ENCODE results near the gene EME2. TPM values are rescaled to one million over a fixed set of nuclear protein-coding genes. Genes with fewer than 3 reads are reported as not detected.

The EME2 gene
- total and polyA plus RNA-seq, 9 donors: 0.83 to 19.2 (median 13.7) TPM

GRCh38 chr16:1810536-1810935, 37.9 kb downstream of the EME2 start:
- no peak overlapping the region for H3K4me3 ChIP-seq
- no peak for TF ChIP-seq CTCF (IDR thresholded peaks at IDR 0.05)
- no peak for TF ChIP-seq EP300 (IDR thresholded peaks at IDR 0.05)
- TF ChIP-seq POLR2A (IDR thresholded peaks at IDR 0.05): no peak
- DNase-seq: no peak
- no peaks in the 10 kb centered on the region for H3K36me3 ChIP-seq
- no peaks in the 10 kb centered on the region for H3K4me1 ChIP-seq (ENCODE audit: insufficient read depth)
- H3K9me3 ChIP-seq: no peaks in the 10 kb centered on the region
- H3K27me3 ChIP-seq: no peaks in the 10 kb centered on the region
- intact Hi-C loops (cut with DNase I): no loop called here
- whole genome bisulfite sequencing, 3 donors: 91 to 92% (median 92%) methylated on average over 15 to 16 of the region's 16 CpGs
- H3K27ac ChIP-seq: no peak overlapping the region

- H3K4me1 ChIP-seq (ENCODE audit: insufficient read depth): no peaks in the 10 kb centered on the region
- TF ChIP-seq CTCF (IDR thresholded peaks at IDR 0.05) (peak in 1 of 3 donors; percentile 43), EP300 (IDR thresholded peaks at IDR 0.05) (no peak), POLR2A (IDR thresholded peaks at IDR 0.05) (no peak)
- H3K4me3 ChIP-seq: no peak overlapping the region
- H3K27me3 ChIP-seq: no peaks in the 10 kb centered on the region
- intact Hi-C loops (cut with DNase I): no loop called here
- no peak overlapping the region for H3K27ac ChIP-seq
- peak; percentile 67 to 85 (median 75) for DNase-seq
- WGBS, 3 donors: 3 to 7% (median 3%) methylated on average over 17 of the region's 17 CpGs
- no peaks in the 10 kb centered on the region for H3K36me3 ChIP-seq
- no peaks in the 10 kb centered on the region for H3K9me3 ChIP-seq
These were observed 40.1 kb downstream of the EME2 start for GRCh38 chr16:1812732-1813163.

GRCh38 chr16:1815461-1815860, 42.9 kb downstream of the EME2 start:
- no peaks in the 10 kb centered on the region for H3K4me1 ChIP-seq (ENCODE audit: insufficient read depth)
- intact Hi-C loops (cut with DNase I): no loop called here
- no peaks in the 10 kb centered on the region for H3K36me3 ChIP-seq
- TF ChIP-seq EP300 (IDR thresholded peaks at IDR 0.05) (no peak), CTCF (IDR thresholded peaks at IDR 0.05) (no peak), POLR2A (IDR thresholded peaks at IDR 0.05) (no peak)
- WGBS, 3 donors: 89 to 94% (median 91%) methylated on average over 11 of the region's 11 CpGs
- no peak overlapping the region for H3K27ac ChIP-seq
- no peaks in the 10 kb centered on the region for H3K9me3 ChIP-seq
- H3K27me3 ChIP-seq: no peaks in the 10 kb centered on the region
- peak in 1 of 5 donors; percentile 19 for DNase-seq
- no peak overlapping the region for H3K4me3 ChIP-seq

- Histone ChIP-seq H3K4me3 (no peak overlapping the region), H3K4me1 (ENCODE audit: insufficient read depth) (no peaks in the 10 kb centered on the region), H3K27me3 (no peaks in the 10 kb centered on the region), H3K36me3 (no peaks in the 10 kb centered on the region), H3K27ac (no peak overlapping the region), H3K9me3 (no peaks in the 10 kb centered on the region)
- DNase-seq: peak in 1 of 5 donors; percentile 33
- intact Hi-C loops (cut with DNase I): no loop called here
- no peak for TF ChIP-seq CTCF (IDR thresholded peaks at IDR 0.05)
- no peak for TF ChIP-seq POLR2A (IDR thresholded peaks at IDR 0.05)
- whole genome bisulfite sequencing, 3 donors: 88 to 91% (median 89%) methylated on average over 40 of the region's 40 CpGs
These were observed 44.0 kb downstream of the EME2 start for GRCh38 chr16:1816396-1817275.
